Measurements from ENCODE around the gene SIGLEC10.
"Not testable (repeated sequence)": the region's sequence is repeated elsewhere in the genome, so short reads cannot be mapped to it uniquely, and the experiment has no call there.

DNA sequence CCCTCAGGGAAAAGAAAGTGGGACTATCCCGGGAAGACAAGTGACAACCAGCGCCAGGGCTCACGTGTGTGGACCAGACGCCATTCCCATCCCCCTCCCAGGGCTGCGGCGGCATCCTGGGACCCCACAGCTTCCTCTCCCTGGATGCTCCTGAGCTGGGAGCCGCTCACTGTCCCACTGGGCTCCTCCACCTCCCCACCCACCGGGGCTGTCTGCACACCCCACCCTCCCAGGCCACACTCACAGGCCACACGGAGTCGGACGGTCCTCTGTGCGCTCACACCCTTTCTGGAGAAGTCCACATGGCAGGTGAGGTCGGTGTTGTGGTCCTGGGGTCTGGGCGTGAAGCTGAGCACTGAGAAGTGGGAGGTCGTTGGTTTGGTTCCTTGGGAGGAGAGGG is 1.0 kb downstream of the SIGLEC10 start:
- TF ChIP-seq POLR2A, EP300 (IDR thresholded peaks at IDR 0.05): not testable (repeated sequence)
- TF ChIP-seq, protein P1, sequence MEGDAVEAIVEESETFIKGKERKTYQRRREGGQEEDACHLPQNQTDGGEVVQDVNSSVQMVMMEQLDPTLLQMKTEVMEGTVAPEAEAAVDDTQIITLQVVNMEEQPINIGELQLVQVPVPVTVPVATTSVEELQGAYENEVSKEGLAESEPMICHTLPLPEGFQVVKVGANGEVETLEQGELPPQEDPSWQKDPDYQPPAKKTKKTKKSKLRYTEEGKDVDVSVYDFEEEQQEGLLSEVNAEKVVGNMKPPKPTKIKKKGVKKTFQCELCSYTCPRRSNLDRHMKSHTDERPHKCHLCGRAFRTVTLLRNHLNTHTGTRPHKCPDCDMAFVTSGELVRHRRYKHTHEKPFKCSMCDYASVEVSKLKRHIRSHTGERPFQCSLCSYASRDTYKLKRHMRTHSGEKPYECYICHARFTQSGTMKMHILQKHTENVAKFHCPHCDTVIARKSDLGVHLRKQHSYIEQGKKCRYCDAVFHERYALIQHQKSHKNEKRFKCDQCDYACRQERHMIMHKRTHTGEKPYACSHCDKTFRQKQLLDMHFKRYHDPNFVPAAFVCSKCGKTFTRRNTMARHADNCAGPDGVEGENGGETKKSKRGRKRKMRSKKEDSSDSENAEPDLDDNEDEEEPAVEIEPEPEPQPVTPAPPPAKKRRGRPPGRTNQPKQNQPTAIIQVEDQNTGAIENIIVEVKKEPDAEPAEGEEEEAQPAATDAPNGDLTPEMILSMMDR (IDR thresholded peaks at IDR 0.05) = not testable (repeated sequence)

Data from tibial nerve (tissue), 4 donors.